GM21723 (cell line): Measurements from ENCODE around the gene BCLAF1.

ENCODE experiments used
- ATAC-seq: cut with Tn5 transposase; IDR thresholded peaks from one replicate; pipeline ENCODE4 v1.9.1; 2021; ENCODE audit warnings: mild to moderate bottlenecking, moderate library complexity; ENCODE audit not compliant: unreplicated experiment

BCLAF1 gene

DNA sequence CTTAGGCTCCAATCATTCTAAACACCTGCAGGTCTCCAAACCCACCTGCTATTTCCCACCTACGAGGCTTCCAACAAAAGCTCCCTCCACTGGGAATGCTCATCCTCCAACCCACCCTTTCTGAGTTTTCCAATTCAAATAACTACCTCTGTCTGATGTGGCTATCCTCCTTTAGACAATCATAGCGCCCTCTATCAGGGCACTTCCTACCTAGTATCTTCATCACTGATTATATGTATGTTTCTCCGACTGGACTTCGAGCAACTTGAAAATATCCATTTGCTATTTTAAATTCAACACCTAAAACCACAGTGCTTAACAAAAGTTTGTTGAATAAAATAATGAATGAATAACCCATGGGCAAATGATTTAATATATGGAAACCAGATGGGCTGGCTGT is 80.9 kb downstream of the BCLAF1 start:
- no peak for ATAC-seq
